CD14-positive monocyte (primary cell): Measurements from ENCODE around the gene ANGPTL4. TPM values are rescaled to one million over a fixed set of nuclear protein-coding genes. Genes with fewer than 3 reads are reported as not detected.

Source experiments
- DNase-seq, 3 donors: peaks; one replicate each; pipeline ENCODE4 v3.0.0-alpha.2; 2011 to 2022
- H2AFZ ChIP-seq: 2 replicates; pipeline ENCODE4 v1.6.0; 2012; ENCODE audit warnings: mild to moderate bottlenecking, low read depth, low read length, inconsistent platforms; ENCODE audit not compliant: insufficient read depth, poor library complexity, severe bottlenecking
- H3K27ac ChIP-seq, 2 donors: 1 replicate in 1 of 2; 2 replicates in 1 of 2; pipeline ENCODE4 v1.5.1; 2012 to 2013; ENCODE audit warnings: low read length in 2 of 2, control low read depth in 1 of 2, inconsistent platforms in 1 of 2, low read depth in 1 of 2, mild to moderate bottlenecking in 1 of 2
- H3K27me3 ChIP-seq, 2 donors: one replicate each; pipeline versions ENCODE4 v1.6.0 to v1.6.1; 2011 to 2013; ENCODE audit warnings: low read length in 2 of 2; ENCODE audit not compliant: control insufficient read depth in 2 of 2, insufficient read depth in 2 of 2
- H3K36me3 ChIP-seq, 2 donors: replicated peaks in 1 of 2; 1 replicate in 1 of 2; 2 replicates in 1 of 2; pipeline versions ENCODE4 v1.5.1 to v1.6.1; 2012 to 2013; ENCODE audit warnings: low read length in 2 of 2, control low read depth in 1 of 2, inconsistent platforms in 1 of 2, mild to moderate bottlenecking in 1 of 2; ENCODE audit not compliant: insufficient read depth in 2 of 2, control insufficient read depth in 1 of 2
- H3K4me1 ChIP-seq, 2 donors: 1 replicate in 1 of 2; 2 replicates in 1 of 2; pipeline versions ENCODE4 v1.5.1 to v1.6.1; 2012 to 2013; ENCODE audit warnings: low read length in 2 of 2, control low read depth in 1 of 2, inconsistent platforms in 1 of 2, mild to moderate bottlenecking in 1 of 2, moderate library complexity in 1 of 2; ENCODE audit not compliant: insufficient read depth in 2 of 2, control insufficient read depth in 1 of 2
- H3K4me2 ChIP-seq: replicated peaks from 2 replicates; pipeline ENCODE3; 2012; ENCODE audit warnings: low read length, moderate library complexity, mild to moderate bottlenecking; ENCODE audit not compliant: poor library complexity, severe bottlenecking; ENCODE audit errors: extremely low read depth
- H3K4me3 ChIP-seq, 3 experiments: fragments of 200-600 bp in 1 of 3; sonication (generic) in 1 of 3; replicated peaks in 1 of 3; 1 replicate in 2 of 3; 2 replicates in 1 of 3; pipeline ENCODE4 v1.5.1; 2011 to 2013; ENCODE audit warnings: low read length in 3 of 3, mild to moderate bottlenecking in 3 of 3, control low read depth in 2 of 3, low read depth in 2 of 3, inconsistent platforms in 1 of 3, moderate library complexity in 1 of 3
- H3K79me2 ChIP-seq: 2 replicates; pipeline ENCODE4 v1.6.0; 2012; ENCODE audit warnings: mild to moderate bottlenecking, control low read depth, inconsistent platforms, low read length, moderate library complexity; ENCODE audit not compliant: insufficient read depth
- H3K9ac ChIP-seq: 2 replicates; pipeline ENCODE4 v1.6.0; 2017; ENCODE audit warnings: low read length, mild to moderate bottlenecking; ENCODE audit not compliant: insufficient read depth, poor library complexity, severe bottlenecking
- H3K9me3 ChIP-seq, 2 donors: replicated peaks in 1 of 2; 1 replicate in 1 of 2; 2 replicates in 1 of 2; pipeline versions ENCODE4 v1.5.1 to v1.6.1; 2012 to 2013; ENCODE audit warnings: low read length in 2 of 2, control low read depth in 1 of 2; ENCODE audit not compliant: control insufficient read depth in 1 of 2, insufficient read depth in 1 of 2
- H4K20me1 ChIP-seq: 2 replicates; pipeline ENCODE4 v1.6.0; 2012; ENCODE audit warnings: mild to moderate bottlenecking, low read length, control low read depth, moderate library complexity; ENCODE audit not compliant: insufficient read depth
- H3K27ac Mint-ChIP-seq, 7 donors: one replicate each; pipeline ENCODE4 v1.8.0; 2020; ENCODE audit warnings: mild to moderate bottlenecking in 7 of 7, mixed read lengths in 7 of 7, moderate library complexity in 6 of 7, inconsistent platforms in 2 of 7
- H3K27me3 Mint-ChIP-seq, 3 donors: one replicate each; pipeline ENCODE4 v1.8.0; 2021 to 2022; ENCODE audit warnings: low read depth in 3 of 3, mild to moderate bottlenecking in 3 of 3, mixed read lengths in 3 of 3, moderate library complexity in 3 of 3, inconsistent platforms in 1 of 3
- H3K36me3 Mint-ChIP-seq, 2 donors: one replicate each; pipeline ENCODE4 v1.8.0; 2020; ENCODE audit warnings: mixed read lengths in 2 of 2, inconsistent platforms in 1 of 2, mild to moderate bottlenecking in 1 of 2
- H3K4me1 Mint-ChIP-seq: one replicate; pipeline ENCODE4 v1.8.0; 2020; ENCODE audit warnings: mild to moderate bottlenecking, mixed read lengths
- H3K4me3 Mint-ChIP-seq, 2 donors: one replicate each; pipeline ENCODE4 v1.8.0; 2020; ENCODE audit warnings: mild to moderate bottlenecking in 2 of 2, mixed read lengths in 2 of 2, moderate library complexity in 1 of 2
- H3K9me3 Mint-ChIP-seq, 7 donors: one replicate each; pipeline ENCODE4 v1.8.0; 2020 to 2022; ENCODE audit warnings: mixed read lengths in 7 of 7, mild to moderate bottlenecking in 6 of 7, moderate library complexity in 6 of 7, inconsistent platforms in 2 of 7
- WGBS: methylation state at CpG from one replicate; pipeline ENCODE4 v1.1.5; 2013; ENCODE audit warnings: missing lambda C conversion rate; ENCODE audit not compliant: insufficient coverage; 5-methylcytosine and 5-hydroxymethylcytosine counted together
- intact Hi-C, 2 donors: fragments of 100-400 bp; cut with micrococcal nuclease; formaldehyde crosslinking; loops; one replicate each; pipeline versions ENCODE4 v1.15.0 to v1.15.1; 2023
- polyA plus RNA-seq, 3 donors: library from polyadenylated mRNA; depleted of rRNA in 1 of 3; unstranded in 2 of 3; stranded (reverse) in 1 of 3; fragments of 300-500 nt in 2 of 3; fragments of >200 nt in 1 of 3; fragmentation: Illumina TruSeq in 2 of 3; gene quantifications; 1 replicate in 2 of 3; 2 replicates in 1 of 3; pipeline ENCODE4 v1.2.3, GENCODE V29; 2012 to 2021
- TF ChIP-seq, protein P1 (sequence below): fragments of 200-600 bp; IDR thresholded peaks from one replicate; pipeline ENCODE4 v1.8.0; 2022; ENCODE audit warnings: antibody characterized with exemption, mild to moderate bottlenecking

Gene ANGPTL4
- polyA plus RNA-seq, 3 donors: not detected

DNA sequence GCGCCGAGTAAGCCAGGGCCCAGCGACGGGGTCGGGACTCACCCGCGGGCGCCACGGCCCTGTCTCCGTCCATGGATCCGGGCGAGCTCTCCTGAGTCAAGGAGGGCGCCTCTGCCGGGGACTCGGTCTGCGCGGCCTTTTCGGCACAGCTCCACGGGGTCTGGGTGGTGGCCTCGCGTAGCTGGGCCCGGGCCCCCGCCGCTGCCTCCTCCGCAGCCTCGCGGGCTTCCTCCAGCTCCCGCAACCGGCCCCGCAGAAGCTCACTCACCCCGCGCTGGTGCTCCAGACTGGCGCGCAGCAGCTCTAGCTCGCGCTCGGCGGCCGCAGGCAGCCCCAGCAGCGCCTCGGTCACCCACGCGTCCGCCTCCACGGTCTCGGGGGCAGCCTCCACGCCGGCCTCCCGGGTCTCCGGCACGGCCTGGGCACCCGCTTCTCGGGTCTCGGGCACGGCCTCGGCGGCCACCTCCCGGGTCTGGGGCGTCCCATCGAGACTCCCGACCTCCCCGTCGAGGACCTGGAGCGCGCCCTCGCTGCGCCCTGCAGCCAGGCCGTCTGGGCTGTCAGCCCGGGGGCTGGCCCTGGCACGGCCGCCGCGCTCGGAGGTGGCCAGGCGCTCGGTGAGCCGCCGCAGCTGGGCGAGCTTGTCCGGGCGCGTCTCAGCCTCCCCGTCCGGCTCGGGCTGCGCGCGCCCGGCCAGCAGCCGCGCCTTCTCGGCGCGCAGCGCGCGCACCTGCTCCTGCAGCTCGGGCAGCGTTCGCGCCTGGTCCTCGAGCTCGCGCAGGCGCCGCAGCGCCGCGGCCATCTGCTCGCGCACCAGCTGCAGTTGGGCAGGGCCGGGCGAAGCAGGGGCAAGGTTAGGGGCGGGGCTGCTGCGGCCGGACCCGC, 29.3 kb upstream of the ANGPTL4 start:
- no peak overlapping the region for H2AFZ ChIP-seq
- peaks cover 0 to 12% of the 10 kb centered on the region in 2 donors for H3K4me1 ChIP-seq
- Mint-ChIP-seq H3K4me3 (peak overlapping the region in 1 of 2 donors; percentile 73), H3K9me3 (peaks cover 0 to 10% (median 2%) of the 10 kb centered on the region in 7 donors), H3K4me1 (peaks cover 4% of the 10 kb centered on the region), H3K27ac (no peak overlapping the region), H3K27me3 (peaks cover 63 to 78% (median 77%) of the 10 kb centered on the region in 3 donors), H3K36me3 (no peaks in the 10 kb centered on the region)
- H3K4me2 ChIP-seq: peak overlapping the region; percentile 36
- peaks cover 0 to 9% of the 10 kb centered on the region in 2 donors for H3K9me3 ChIP-seq
- intact Hi-C loops: no loop called here
- H3K4me3 ChIP-seq: no peak overlapping the region
- H4K20me1 ChIP-seq: no peaks in the 10 kb centered on the region
- H3K36me3 ChIP-seq: no peaks in the 10 kb centered on the region
- no peaks in the 10 kb centered on the region for H3K79me2 ChIP-seq
- no peak overlapping the region for H3K27ac ChIP-seq
- peaks cover 23 to 47% of the 10 kb centered on the region in 2 donors for H3K27me3 ChIP-seq
- WGBS: 7% methylated on average over 117 of the region's 117 CpGs
- no peak for DNase-seq
- TF ChIP-seq, protein P1, sequence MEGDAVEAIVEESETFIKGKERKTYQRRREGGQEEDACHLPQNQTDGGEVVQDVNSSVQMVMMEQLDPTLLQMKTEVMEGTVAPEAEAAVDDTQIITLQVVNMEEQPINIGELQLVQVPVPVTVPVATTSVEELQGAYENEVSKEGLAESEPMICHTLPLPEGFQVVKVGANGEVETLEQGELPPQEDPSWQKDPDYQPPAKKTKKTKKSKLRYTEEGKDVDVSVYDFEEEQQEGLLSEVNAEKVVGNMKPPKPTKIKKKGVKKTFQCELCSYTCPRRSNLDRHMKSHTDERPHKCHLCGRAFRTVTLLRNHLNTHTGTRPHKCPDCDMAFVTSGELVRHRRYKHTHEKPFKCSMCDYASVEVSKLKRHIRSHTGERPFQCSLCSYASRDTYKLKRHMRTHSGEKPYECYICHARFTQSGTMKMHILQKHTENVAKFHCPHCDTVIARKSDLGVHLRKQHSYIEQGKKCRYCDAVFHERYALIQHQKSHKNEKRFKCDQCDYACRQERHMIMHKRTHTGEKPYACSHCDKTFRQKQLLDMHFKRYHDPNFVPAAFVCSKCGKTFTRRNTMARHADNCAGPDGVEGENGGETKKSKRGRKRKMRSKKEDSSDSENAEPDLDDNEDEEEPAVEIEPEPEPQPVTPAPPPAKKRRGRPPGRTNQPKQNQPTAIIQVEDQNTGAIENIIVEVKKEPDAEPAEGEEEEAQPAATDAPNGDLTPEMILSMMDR: no peak
- H3K9ac ChIP-seq: no peak overlapping the region

DNA sequence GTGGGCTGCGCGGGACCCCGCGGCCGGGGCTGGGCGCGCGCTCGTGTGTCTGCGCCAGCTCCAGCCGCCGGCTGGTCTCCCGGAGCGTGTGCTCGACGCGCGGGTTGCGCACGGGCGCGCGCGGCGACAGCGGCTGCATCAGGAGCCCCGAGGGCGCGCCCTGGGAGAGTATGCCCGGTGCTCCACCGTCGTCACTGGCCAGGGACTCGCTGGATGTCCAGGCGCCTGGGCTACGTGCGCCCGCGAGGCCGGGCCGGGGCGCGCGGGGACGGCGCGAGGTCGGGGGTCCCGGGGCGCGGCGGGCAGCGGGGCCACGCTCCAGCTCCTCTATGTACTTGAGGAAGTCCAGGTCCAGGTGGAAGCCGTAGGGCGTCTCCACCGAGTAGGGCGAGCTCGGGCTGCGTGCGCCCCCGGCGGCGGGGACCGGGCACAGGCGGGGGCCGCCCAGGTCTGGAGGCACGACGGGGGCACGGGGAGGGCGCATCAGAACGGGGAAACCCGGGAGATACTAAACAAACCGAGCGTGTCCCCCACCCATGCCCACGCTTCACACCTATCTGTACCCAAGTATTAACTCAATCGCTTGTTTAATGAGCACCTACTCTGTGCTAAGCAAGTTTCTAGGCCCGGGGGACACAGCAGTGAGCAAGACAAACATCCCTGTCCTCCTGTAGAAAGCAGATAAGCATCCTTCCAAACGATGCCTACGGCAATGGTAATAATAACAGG, 28.4 kb upstream of the ANGPTL4 start:
- H3K27me3 ChIP-seq: peaks cover 27 to 52% of the 10 kb centered on the region in 2 donors
- Mint-ChIP-seq H3K4me1 (peaks cover 4% of the 10 kb centered on the region), H3K27ac (no peak overlapping the region), H3K4me3 (peak overlapping the region in 1 of 2 donors; percentile 67), H3K27me3 (peaks cover 70 to 82% (median 76%) of the 10 kb centered on the region in 3 donors), H3K9me3 (peaks cover 0 to 10% (median 2%) of the 10 kb centered on the region in 7 donors), H3K36me3 (no peaks in the 10 kb centered on the region)
- peak overlapping the region; percentile 36 for H3K4me2 ChIP-seq
- no peak for DNase-seq
- H3K9me3 ChIP-seq: peaks cover 0 to 9% of the 10 kb centered on the region in 2 donors
- TF ChIP-seq, protein P1: no peak
- intact Hi-C loops: no loop called here
- 3% methylated on average over 75 of the region's 79 CpGs for whole genome bisulfite sequencing
- no peaks in the 10 kb centered on the region for H4K20me1 ChIP-seq
- no peaks in the 10 kb centered on the region for H3K36me3 ChIP-seq
- no peaks in the 10 kb centered on the region for H3K79me2 ChIP-seq
- H2AFZ ChIP-seq: peak overlapping the region; percentile 21
- no peak overlapping the region for H3K4me3 ChIP-seq
- H3K9ac ChIP-seq: no peak overlapping the region
- H3K27ac ChIP-seq: no peak overlapping the region
- H3K4me1 ChIP-seq: peaks cover 0 to 12% of the 10 kb centered on the region in 2 donors
